GM21360 (cell line): Measurements from ENCODE around the gene IMMP2L.
A peak's percentile ranks its signal among the peaks of the same experiment; 100 is the strongest.
"Not testable (repeated sequence)": the region's sequence is repeated elsewhere in the genome, so short reads cannot be mapped to it uniquely, and the experiment has no call there.

Source experiments
- ATAC-seq: cut with Tn5 transposase; IDR thresholded peaks from one replicate; pipeline ENCODE4 v1.9.1; 2021; ENCODE audit warnings: mild to moderate bottlenecking, moderate library complexity; ENCODE audit not compliant: unreplicated experiment

IMMP2L gene

DNA sequence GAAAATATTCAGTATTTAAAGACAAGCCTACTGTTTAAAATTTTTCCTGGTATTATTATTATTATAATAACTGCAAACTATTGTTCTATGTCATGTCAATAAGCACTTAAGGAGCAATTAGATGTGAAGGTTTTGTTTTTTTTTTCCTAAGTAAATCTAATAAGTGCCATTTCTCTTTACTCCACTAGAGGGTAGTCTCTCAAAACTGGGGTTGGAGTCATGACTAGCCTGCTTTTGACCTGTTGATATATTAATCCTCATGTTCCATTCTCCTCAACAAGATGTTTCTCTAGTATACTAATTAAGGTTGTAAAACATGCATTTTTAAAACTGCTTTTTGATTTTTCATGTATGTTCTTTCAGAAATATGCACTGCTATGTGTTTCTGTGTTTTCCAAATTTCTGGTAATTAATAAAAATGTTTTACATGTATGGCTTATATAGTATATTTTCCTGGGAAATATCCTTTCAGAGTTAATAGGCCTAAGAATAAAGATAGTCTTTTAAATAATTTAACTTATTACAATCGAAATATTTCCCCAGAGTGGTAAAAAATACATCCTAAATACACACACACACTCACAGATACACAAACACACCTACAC is 472.4 kb downstream of the IMMP2L start:
- ATAC-seq = peak; percentile 42

DNA sequence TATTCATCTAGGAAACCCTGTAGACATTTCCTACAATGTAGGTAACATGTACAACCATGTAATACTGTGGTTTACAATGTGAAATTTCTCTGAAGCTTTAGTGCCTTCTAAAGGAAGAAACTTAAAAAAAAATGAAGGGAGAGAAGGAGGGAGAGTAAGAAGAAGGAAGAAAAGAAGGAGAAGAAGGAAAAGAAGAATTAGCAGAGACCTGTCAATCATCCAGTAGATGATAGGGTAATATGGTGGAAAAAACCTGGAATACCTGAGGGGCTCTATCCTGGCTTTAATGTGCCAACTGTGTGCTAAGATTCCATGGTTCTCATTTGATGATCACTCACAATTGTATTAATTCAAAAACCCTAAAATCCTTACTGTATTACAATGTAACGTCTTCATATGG is 474.0 kb downstream of the IMMP2L start:
- no peak for ATAC-seq

DNA sequence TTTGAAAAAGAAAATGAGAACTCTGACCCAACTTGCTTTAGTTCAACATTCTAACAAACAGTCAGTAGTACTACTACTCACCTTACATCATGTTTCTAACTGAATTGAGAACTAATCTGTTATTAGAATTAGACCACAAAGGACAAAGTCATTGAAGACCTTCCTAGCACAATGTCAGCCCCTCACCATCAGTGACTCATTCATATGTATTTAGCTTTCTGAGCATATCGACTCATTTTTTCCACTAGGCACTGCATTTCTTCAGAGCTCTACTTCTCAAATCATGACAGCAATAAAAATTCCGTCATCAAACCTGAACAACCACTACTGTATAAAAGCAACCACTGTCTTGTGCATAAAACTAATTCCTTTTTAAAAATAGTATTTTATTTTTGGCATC is 475.8 kb downstream of the IMMP2L start:
- ATAC-seq = no peak

DNA sequence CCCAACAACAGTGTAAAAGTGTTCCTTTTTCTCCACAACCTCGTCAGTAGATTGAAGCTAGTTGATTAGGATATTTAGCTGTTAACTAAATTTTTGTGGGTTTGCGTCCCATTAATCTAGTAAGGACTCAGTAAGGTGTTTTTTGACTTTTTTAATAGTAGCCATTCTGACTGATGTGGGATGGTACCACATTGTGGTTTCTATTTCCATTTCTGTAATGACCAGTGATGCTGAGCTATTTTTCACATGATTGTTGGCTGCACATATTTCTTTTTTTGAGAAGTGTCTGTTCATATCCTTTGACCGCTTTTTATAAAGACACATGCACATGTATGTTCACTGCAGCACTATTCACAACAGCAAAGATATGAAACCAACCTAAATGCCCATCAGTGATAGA is 476.9 kb downstream of the IMMP2L start:
- no peak for ATAC-seq

DNA sequence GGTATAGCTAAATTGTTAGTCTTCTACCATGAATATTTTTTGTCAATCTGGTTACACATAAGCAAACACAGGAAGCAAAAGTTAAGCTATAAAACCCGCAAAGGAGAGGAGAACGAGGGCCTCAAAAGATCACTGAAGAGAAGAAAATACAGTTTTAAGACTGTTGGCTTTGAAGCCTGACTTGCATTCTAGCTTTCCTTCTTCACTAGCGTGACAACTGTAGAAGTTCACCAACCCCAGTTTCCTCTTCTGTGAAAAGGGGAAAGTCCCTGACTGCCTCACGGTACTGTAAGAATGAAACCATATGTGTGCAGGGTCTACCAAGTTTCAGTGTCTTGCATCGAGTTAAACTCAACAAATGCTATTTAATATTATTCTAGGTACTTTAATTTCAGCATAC is 478.9 kb downstream of the IMMP2L start:
- ATAC-seq = peak; percentile 99

- ATAC-seq = no peak
Observed at GRCh38 chr7:111082351-111082750, 479.9 kb downstream of the IMMP2L start.

DNA sequence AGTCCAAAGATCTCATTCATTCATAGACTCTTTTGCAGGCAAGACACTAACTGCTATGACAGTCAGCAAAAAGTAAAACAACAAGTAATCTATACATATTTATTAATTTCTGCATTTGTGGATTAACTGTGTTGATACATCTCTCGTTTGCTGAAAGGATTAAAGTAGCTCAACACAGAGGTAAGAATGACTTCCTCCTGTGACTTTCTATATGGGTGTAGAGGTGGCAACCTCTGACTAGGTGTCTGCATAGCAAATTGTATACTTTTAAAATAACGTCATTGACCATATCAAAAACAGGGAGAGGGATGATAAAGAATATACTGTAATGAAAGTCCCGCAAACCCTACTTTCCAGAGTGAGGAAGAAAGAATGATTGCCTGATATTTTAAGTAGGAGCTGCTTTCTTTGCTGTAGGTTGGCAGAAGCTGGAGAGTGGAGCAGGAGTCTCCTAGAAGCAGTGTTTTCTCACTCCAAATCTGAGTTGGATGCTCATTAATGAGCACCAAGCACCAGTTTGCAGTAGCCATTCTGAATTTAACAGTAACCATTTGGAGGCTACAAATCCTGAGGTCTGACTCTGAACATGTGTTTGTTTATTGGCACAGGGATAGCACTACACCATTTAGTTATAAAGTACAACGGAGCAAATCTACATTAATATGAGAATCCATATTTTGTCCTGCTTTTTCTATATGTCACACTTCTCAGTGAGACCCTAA is 480.6 kb downstream of the IMMP2L start:
- no peak for ATAC-seq

GRCh38 chr7:111080495-111081105 is 481.7 kb downstream of the IMMP2L start:
- ATAC-seq = peak; percentile 31

GRCh38 chr7:111077001-111077400 is 485.3 kb downstream of the IMMP2L start:
- no peak for ATAC-seq

- no peak for ATAC-seq
Observed at GRCh38 chr7:111076205-111076604, 486.1 kb downstream of the IMMP2L start.

DNA sequence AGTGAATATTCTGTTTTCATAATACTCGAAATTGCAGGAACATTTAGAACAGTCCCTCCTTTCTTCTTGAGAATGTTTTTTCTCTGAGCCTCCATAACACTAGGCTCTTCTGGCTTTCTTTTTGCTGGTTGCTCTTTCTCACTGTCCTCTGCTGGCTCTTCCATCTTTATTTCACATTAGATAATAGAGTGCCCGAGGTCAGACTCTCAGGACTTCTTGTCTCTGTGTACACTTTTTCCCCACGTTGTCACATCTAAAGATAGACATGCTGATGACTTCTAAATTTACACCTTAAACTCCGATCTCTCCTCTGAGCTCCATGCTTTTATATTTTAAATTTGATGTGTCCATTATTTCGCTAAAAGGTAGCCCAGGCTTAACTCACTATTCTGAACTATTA is 486.8 kb downstream of the IMMP2L start:
- no peak for ATAC-seq

- no peak for ATAC-seq
Observed at GRCh38 chr7:111074748-111075146, 487.5 kb downstream of the IMMP2L start.

DNA sequence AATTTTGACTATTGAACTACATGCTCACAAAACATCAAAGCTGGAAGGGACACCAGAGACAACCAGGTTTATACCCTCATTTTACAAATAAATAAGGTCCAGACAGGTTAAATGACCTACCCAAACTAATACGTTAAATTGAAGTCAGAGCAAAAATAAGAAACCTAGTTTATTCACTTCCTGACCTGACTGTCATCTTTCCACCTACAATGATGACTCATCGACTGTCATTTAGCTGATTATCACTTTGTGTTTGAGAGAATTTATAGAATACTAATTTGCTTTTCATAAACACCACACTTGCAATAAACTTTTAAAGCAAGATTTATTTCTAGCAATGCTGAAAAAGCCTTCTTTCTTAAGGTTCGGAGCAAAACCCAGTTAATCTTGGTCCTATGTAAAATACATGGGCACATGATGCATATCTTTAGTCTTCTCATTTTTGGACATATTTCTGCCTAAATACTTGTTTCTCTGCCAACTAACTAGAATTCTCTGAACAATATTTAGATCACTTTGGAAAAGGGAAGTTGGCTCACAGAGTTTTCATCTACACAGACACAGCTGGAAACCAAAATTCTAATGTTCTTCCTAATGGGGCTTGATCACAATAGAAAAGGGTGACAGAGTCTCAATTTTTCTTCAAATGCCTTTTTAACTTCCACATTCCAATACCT is 488.1 kb downstream of the IMMP2L start:
- no peak for ATAC-seq

- not testable (repeated sequence) for ATAC-seq
Observed at GRCh38 chr7:111072658-111073057, 489.6 kb downstream of the IMMP2L start.

DNA sequence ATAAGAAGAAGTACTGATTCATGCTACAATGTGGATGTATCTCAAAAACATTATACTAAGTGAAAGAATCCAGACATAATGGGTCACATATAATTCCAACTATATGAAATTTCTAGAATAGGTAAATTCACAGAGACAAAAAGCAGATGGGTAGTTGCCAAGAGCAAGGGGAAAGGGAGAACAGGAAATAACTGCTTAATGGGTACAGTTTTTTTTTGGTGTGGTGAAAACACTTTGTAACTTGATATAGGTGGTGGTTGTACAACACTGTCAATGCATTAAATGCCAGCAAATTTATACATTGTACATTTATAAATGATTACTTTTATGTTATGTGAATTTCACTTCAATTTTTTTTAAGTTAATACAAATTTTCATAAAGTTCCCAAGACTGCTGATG is 490.7 kb downstream of the IMMP2L start:
- no peak for ATAC-seq

DNA sequence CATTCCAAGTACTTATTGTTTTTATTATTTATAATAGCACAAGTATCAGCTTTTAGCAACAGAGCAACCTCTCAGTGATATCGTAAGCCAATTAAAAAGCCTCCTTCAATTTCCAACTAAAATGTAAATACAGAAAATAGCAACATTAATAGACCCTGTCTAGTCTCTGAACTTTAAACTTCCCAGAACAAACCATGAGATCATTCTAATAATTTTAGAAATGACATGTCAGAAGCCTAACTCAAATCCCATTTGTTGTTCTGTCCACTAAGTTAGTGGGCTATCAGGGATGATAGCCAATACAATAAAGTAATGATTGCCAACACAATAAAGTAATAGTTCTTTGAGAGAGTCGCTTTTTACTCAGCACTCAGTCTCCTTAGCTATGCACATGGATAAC is 493.7 kb downstream of the IMMP2L start:
- no peak for ATAC-seq

DNA sequence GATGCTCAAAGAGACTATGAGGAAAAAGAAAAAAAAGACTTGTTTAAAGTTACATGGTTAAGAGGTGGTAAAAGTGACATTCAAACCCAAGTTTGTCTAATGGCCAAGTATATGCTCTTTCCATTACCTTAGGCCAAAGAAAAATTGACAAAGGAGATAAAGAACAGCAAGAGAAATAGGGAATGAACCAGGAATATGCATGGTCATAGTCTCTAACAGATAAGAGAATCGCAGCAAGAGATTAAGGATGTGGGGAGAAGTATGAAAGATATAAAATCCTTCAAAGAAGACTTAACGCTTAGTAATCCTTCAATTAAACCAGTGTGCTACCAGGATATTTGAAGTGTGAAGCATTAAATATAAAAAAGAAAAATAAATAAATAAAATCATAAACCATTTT is 494.6 kb downstream of the IMMP2L start:
- no peak for ATAC-seq

GRCh38 chr7:111067251-111067650 is 495.0 kb downstream of the IMMP2L start:
- ATAC-seq = no peak

GRCh38 chr7:111063166-111063565 is 499.1 kb downstream of the IMMP2L start:
- ATAC-seq = no peak

- ATAC-seq = no peak
Observed at GRCh38 chr7:111059833-111060232, 502.5 kb downstream of the IMMP2L start.

DNA sequence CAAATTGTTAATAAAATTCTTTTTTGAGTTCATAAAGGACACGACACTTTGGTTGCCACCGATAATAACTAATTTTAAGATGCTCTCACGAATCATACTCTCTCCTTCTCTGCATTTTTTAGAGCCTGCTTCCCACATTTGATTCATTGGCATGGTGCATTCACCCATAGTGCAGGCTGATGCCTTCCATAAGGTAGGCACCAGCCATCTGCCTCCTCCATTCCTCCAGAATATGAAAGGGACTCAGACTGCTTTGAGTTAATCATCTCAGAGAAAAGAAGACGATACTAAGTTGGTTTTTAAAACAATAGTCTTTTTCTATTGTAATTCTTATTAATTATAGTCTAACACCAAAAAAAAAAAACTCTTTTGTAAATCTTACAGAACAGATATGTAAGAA is 505.2 kb downstream of the IMMP2L start:
- ATAC-seq = no peak

GRCh38 chr7:111056371-111056770 is 505.9 kb downstream of the IMMP2L start:
- ATAC-seq = no peak
